UCSD-AML1 (cell line): Measurements from ENCODE around the gene UNC5C.

Experiments
- DNase-seq: peaks from one replicate; lab custom pipeline; 2025; ENCODE audit not compliant: unreplicated experiment; lab: John Stamatoyannopoulos, UW

Gene UNC5C

GRCh38 chr4:95358421-95358820, 190.4 kb downstream of the UNC5C start:
- DNase-seq = no peak

DNA sequence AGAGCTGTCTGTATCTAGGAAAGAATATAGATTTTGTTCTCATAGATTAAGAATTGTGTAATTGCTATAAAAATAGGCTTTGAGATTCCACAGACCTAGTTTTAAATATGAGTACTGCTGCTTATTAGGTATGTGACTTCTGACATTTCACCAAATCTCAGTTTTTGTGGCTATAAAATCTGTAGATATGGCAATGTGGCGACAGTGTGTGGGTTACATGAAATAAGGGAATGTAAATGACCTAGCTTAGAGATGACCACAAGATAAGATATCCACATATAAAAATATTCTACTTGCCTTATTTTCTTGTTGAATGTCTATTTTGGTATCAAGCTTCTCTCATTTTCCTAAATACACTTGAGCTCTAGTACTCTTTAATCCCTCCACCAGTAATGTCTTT, 193.8 kb downstream of the UNC5C start:
- DNase-seq = no peak

- DNase-seq = no peak
Observed at GRCh38 chr4:95348418-95348817, 200.4 kb downstream of the UNC5C start.

GRCh38 chr4:95343235-95343634, 205.5 kb downstream of the UNC5C start:
- no peak for DNase-seq

GRCh38 chr4:95340191-95340590, 208.6 kb downstream of the UNC5C start:
- no peak for DNase-seq

GRCh38 chr4:95325665-95326064, 223.1 kb downstream of the UNC5C start:
- no peak for DNase-seq

DNA sequence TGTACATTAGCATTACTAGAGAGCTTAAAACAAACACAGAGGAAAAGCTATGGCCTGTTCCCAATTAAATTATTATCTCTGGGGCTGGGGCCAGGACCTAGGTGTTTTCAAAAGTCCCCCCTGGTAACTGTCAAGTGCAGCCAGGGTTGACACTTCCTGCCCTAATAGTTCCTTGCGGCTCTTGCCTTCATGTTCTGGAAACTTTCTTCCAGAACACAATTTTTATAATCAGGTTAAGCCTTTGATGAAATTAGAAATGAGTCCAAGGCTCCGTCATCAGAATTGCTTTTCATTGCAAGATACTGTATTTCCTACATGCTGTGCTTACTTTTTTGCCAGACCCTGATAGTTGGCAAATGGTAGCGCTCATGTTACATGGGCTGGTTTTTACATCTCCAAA, 229.6 kb downstream of the UNC5C start:
- DNase-seq = no peak

- no peak for DNase-seq
Observed at GRCh38 chr4:95318483-95318882, 230.3 kb downstream of the UNC5C start.

- no peak for DNase-seq
Observed at GRCh38 chr4:95318044-95318443, 230.7 kb downstream of the UNC5C start.

GRCh38 chr4:95317085-95317793, 231.5 kb downstream of the UNC5C start:
- DNase-seq = no peak

DNA sequence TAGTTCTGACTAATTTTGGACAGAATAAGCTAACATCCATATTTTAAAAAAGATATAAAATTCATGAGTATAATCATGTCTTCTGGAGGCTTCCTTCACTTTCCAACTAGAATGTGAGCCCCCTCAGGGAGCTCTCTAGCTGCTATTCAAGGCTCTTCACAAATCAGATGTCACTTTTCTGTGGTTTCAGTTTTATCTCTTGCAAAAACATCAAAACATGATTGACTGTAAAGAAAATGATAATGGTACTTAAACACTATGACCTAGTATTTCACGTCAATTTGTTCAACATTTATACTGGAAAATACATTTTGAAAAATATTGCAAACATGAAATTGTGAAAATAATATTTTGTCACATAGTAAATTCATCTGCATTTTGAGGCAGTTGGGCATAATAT, 234.2 kb downstream of the UNC5C start:
- DNase-seq = no peak

- no peak for DNase-seq
Observed at GRCh38 chr4:95304898-95305297, 243.9 kb downstream of the UNC5C start.

- DNase-seq = no peak
Observed at GRCh38 chr4:95300304-95300703, 248.5 kb downstream of the UNC5C start.

GRCh38 chr4:95296052-95296451, 252.7 kb downstream of the UNC5C start:
- DNase-seq = no peak

GRCh38 chr4:95295157-95295556, 253.6 kb downstream of the UNC5C start:
- no peak for DNase-seq

GRCh38 chr4:95294321-95294720, 254.5 kb downstream of the UNC5C start:
- DNase-seq = no peak

DNA sequence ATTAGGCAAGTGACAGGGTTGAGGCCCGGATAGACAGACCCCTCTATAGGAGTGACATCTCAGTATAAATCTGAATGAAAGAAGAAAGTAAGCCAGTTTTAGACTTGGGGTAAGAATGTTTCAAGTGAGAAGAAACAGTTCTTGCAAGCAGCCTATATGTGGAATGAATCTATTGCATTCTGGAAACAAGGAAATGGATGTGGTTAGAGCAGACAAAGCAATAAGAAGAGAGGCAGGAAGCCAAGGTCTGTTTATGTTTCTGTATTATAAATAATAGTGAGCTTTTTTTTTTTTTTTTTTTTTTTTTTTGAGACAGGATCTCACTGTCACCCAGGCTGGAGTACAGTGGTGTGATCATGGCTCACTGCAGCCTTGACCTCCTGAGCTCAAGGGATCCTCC, 255.8 kb downstream of the UNC5C start:
- DNase-seq = no peak

DNA sequence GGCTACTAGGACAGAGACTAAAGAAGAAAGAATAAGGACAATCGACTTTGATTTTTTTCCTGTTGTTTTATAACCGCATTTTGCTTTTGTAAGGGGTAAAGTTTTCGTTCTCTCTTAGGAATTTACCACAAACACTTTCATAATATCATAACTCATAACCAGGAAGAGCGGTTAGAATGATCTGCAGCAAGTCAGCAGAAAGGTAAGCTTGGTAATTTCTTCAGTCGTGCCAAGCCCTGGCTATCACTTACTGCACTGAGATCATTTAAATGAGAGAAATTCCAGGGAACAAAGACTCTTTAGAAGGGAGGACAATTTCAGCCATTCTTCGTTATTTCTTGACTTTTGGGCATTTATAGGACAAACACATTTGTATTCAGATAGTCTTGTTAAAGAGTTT, 258.1 kb downstream of the UNC5C start:
- no peak for DNase-seq

DNA sequence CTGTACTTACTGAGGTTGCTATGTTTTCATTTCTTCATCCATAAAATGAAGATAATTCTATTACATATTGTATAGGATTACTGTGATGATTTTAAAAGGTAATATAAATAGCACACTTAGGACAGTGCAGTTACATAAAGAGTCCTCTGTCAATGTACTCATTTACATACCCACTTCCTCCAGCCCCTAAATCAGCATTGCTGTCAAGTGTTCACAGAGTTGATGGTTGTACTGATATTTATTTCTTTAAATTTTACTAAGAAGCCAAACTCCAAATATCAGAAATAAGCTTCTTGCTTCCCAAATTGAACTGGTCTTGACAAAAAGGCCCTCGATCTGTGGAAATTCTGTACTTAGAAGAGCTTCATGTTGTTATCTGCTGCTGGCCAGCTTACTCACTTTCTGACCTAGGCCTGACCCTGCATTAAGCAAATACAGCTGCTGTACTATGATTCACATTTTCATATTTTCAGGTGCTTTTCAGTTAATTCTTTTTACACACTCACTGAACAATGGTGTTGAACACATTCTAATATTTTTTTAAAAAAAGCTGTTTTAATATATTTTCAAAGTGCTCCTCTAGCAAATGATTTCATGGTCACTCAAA, 259.6 kb downstream of the UNC5C start:
- DNase-seq = no peak

GRCh38 chr4:95288552-95288951, 260.2 kb downstream of the UNC5C start:
- DNase-seq = no peak

GRCh38 chr4:95285797-95286196, 263.0 kb downstream of the UNC5C start:
- DNase-seq = no peak

- DNase-seq = no peak
Observed at GRCh38 chr4:95284655-95285054, 264.1 kb downstream of the UNC5C start.

- no peak for DNase-seq
Observed at GRCh38 chr4:95283320-95283719, 265.5 kb downstream of the UNC5C start.
